ENCODE results near the gene PLA2G2C.

Gene PLA2G2C

GRCh38 chr1:20126041-20126805 lies 60.1 kb downstream of the PLA2G2C start:
- no peak for DNase-seq

GRCh38 chr1:20125100-20125499 lies 61.2 kb downstream of the PLA2G2C start:
- DNase-seq = no peak

- DNase-seq = no peak
These were observed 61.8 kb downstream of the PLA2G2C start for GRCh38 chr1:20124456-20125057.

- no peak for DNase-seq
These were observed 62.4 kb downstream of the PLA2G2C start for GRCh38 chr1:20123722-20124455.

GRCh38 chr1:20120796-20121195 lies 65.5 kb downstream of the PLA2G2C start:
- no peak for DNase-seq

- no peak for DNase-seq
These were observed 67.0 kb downstream of the PLA2G2C start, which contains the start of gene PLA2G2D for GRCh38 chr1:20119347-20119746. Gene PLA2G2D, minus strand, starts transcription at chr1:20119536. Its CDS starts 38 bp downstream, at chr1:20119498.

GRCh38 chr1:20117236-20117635 lies 69.1 kb downstream of the PLA2G2C start:
- DNase-seq = no peak

GRCh38 chr1:20115916-20116315 lies 70.4 kb downstream of the PLA2G2C start:
- DNase-seq = no peak

- no peak for DNase-seq
These were observed 70.8 kb downstream of the PLA2G2C start for GRCh38 chr1:20115479-20115878.

- no peak for DNase-seq
These were observed 72.2 kb downstream of the PLA2G2C start for GRCh38 chr1:20114021-20114648.
